Mononuclear cell (primary cell): ENCODE measurements around the gene WWOX. TPM values are rescaled to one million over a fixed set of nuclear protein-coding genes. Genes with fewer than 3 reads are reported as not detected.

Experiments
- H3K27me3 ChIP-seq: 2 replicates; pipeline ENCODE4 v1.6.0; 2011; ENCODE audit warnings: low read length, control low read depth; ENCODE audit not compliant: insufficient read depth
- H3K4me1 ChIP-seq: 2 replicates; pipeline ENCODE4 v1.5.1; 2011; ENCODE audit warnings: mild to moderate bottlenecking, low read length, control low read depth; ENCODE audit not compliant: insufficient read depth
- H3K4me3 ChIP-seq: 2 replicates; pipeline ENCODE4 v1.5.1; 2011; ENCODE audit warnings: mild to moderate bottlenecking, low read length, moderate library complexity
- H3K9me3 ChIP-seq: 2 replicates; pipeline ENCODE4 v1.5.1; 2011; ENCODE audit warnings: low read depth, mild to moderate bottlenecking, control low read depth, low read length
- total RNA-seq: library from RNA; depleted of rRNA; stranded (reverse); fragments of >200 nt; gene quantifications from one replicate; pipeline ENCODE4 v1.2.3, GENCODE V29; 2012

WWOX gene
- total RNA-seq, 1 donor = 22.7 TPM

DNA sequence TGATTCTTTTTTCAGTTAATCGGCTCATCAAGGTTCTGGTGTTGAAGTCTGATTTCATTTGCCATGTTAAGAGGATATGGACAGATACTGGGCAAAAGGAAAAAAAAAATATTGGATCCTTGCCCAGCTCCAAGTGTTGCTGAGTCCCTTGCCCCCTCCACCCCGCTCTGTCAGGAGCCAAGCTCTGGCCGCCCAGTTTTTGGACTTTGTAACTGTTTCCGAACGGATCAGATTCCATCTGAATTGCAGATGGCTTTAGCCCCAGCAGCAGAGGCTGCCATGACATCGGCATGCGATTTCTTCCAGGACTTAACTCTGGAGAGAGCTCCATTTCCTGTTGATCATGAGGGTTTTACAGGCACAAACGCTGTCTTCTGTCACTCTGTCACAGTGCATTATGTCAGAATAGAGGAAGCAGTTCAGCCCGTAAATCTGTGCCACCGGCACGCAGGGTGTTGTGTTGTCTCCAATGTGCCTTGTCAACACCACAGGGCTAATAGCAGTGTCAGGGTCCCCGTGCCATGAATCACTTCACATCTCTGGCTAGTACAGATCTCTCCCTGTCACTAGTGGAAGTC is 885.5 kb downstream of the WWOX start:
- Histone ChIP-seq H3K9me3 (no peaks in the 10 kb centered on the region), H3K4me3 (no peak overlapping the region), H3K27me3 (no peaks in the 10 kb centered on the region), H3K4me1 (no peaks in the 10 kb centered on the region)

DNA sequence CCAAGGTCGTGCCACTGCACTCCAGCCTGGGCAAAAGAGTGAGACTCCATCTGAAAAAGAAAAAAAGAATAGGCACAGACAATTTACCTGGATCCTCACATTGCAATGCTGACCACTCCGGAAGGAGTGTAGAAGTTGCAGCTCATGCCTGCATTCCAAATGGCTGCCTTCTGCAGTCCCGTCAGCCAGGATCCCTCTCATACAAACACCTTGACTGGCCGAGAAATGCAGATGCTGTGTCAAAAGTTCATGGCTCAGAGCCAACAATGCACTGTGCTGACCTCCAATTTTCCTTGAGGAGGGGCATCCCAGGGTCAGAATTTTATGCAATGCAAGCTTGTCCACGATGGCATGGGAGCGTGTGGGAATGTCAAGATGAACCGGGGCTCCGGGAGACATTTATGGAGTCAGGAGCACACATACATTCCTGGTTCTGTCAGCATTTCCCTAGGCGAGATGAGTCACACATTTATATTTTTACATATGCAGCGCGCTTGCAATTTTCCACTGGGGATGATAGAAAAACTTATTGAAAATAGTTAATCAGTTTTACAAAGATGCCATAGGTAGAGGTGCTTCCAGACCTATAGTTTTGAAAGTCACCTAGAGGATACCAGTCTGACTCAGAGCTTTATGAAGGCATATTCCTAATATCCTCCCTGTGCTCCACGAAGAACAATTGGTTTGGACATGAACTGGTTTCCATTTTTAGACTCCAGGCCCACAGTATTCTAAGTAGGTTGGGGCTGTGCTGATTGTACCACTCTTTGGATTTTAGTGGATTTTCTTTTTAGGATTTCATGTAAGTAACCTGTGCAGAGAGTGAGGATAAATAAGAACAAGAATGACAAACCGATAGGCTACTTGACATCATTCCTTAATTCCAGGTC is 886.5 kb downstream of the WWOX start:
- no peak overlapping the region for H3K4me3 ChIP-seq
- no peaks in the 10 kb centered on the region for H3K4me1 ChIP-seq
- H3K27me3 ChIP-seq = no peaks in the 10 kb centered on the region
- no peaks in the 10 kb centered on the region for H3K9me3 ChIP-seq

DNA sequence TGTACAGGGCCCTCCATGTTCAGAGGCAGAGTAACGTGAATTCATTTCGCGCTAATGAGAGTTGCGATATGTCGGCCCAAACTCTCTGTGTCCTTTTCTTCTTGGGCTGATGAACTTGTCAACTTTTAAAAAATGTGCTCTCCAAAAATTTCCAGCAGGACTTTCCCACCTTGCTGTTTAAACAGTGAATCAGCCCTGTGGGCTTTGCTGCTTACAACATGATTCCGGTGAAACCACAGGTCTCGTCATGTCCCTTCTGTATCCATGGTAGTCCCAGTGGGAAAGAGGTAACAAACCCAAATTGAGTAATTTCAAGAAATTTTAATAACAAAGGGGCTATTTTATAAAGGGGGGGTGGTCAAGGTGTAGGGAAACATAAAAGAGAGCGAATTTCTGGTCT is 888.2 kb downstream of the WWOX start:
- H3K4me1 ChIP-seq = no peaks in the 10 kb centered on the region
- H3K27me3 ChIP-seq = no peaks in the 10 kb centered on the region
- no peak overlapping the region for H3K4me3 ChIP-seq
- H3K9me3 ChIP-seq = no peaks in the 10 kb centered on the region

DNA sequence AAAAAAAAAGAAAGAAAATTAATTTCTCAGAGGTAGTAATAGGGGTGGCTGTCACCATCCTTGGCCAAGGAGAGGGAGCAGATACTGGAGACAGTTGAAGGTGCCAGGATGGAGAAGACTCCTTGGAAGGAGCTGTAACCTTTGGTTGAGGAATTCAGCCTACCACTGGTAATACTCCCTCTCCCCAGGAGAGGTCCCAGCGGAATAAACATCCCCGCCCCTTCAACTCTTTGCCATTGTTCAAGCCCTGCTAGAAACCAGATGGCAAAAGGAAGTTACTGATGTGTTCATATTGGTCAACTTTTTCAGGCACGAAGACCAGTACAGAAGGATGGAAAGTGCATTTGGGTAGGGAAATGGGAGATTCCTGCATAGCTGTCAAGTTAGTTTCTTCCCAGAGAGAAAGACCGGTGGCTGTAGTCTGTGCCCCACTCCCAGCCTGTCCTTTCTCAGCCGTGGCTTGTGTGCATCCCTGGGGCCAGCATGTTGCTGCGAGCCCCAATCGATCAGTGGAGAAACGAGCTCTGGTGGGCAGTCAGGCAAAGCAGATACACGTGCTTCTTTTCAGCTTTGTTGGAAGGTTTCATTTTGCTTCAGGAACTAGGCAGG is 889.0 kb downstream of the WWOX start:
- Histone ChIP-seq H3K27me3 (no peaks in the 10 kb centered on the region), H3K9me3 (no peaks in the 10 kb centered on the region), H3K4me1 (no peaks in the 10 kb centered on the region)

DNA sequence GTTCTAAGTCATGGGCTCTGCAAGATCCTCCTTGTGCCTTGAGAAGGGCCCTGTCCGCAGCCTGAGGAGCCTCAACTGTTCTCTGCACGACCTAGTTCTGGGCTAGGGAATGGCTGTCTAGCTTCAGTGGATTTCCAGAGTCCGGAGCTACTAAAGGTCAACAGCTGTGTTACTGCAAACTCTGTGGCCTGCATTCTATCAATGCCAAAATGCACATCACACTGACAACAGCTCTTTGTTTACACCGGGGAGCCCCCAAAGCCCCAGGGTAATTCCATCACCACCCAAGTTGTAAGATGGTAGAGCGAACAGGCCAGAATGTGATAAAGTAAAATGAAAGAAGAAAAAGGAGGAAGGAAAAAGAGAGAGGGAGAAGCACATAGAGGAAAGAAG is 890.9 kb downstream of the WWOX start:
- no peak overlapping the region for H3K4me3 ChIP-seq
- H3K27me3 ChIP-seq = no peaks in the 10 kb centered on the region
- H3K4me1 ChIP-seq = no peaks in the 10 kb centered on the region
- H3K9me3 ChIP-seq = no peaks in the 10 kb centered on the region

More for the DNA sequence above, 889.0 kb downstream of the WWOX start:
- H3K4me3 ChIP-seq = no peak overlapping the region

DNA sequence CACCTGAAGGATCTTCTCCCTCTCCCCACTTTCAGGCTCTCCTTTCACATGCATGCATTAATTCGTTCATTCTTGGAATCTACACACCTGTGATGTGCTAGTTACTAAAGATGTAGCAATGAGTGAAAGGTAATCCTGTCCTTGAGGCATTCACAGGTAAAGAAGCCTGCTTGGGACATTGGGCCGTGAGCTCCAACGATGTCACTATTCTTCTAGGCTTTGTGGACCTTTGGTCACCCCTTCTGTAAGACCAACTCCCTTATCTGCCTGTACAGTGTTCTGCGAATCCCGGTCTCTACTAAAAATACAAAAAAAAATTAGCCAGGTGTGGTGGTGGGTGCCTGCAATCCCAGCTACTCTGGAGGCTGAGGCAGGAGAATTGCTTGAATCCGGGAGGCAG is 892.5 kb downstream of the WWOX start:
- Histone ChIP-seq H3K4me1 (no peaks in the 10 kb centered on the region), H3K27me3 (no peaks in the 10 kb centered on the region), H3K4me3 (no peak overlapping the region), H3K9me3 (no peaks in the 10 kb centered on the region)

DNA sequence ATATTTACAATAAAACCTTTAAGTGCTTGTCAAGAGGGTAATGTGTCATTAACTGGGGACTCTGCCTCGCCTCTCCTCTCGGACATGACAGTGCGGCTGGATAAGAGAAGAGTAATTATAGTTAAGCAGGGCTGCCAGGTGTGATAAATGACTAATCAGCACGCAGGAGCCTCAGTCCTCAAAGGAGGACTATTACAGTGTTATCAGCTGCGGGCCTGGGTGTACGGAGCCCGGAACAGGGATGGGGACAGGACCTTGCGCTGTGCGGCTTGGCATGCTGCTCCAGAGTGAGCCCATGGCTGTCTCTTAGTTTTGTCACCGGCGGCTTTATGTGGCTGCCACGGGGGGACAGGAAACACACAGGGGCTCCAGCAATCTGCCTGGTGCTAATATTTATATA is 893.9 kb downstream of the WWOX start:
- no peak overlapping the region for H3K4me3 ChIP-seq
- no peaks in the 10 kb centered on the region for H3K27me3 ChIP-seq
- H3K9me3 ChIP-seq = no peaks in the 10 kb centered on the region
- no peaks in the 10 kb centered on the region for H3K4me1 ChIP-seq

DNA sequence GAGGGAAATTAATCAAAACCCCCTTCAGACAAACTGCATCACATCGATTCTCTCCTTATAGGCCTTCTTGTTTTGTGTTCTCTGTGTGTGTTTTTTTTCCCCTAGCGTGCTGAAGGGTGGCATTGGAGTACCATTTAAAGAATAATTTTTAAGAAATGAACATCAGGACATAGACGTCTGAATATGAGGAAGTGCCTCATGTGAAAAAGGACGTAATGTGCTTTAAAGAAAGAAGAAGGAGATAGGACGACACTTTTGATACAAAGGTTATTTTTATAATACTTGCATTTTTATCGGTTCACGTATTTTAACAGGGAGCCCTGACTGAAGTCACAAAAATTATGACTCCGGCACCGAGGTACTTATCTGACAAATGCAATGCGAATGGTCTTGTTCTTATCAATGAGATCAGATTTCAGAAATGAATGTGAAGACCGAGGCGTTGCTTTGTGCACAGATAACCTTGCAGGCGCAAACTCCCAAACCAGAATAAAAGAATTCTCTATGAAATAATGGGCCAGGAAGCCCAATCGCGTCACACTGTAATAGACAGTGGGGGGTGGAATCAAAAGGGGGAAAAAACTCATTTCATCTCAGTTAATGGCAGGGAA is 894.8 kb downstream of the WWOX start:
- H3K27me3 ChIP-seq = no peaks in the 10 kb centered on the region
- H3K4me1 ChIP-seq = no peaks in the 10 kb centered on the region
- H3K9me3 ChIP-seq = no peaks in the 10 kb centered on the region
- no peak overlapping the region for H3K4me3 ChIP-seq

DNA sequence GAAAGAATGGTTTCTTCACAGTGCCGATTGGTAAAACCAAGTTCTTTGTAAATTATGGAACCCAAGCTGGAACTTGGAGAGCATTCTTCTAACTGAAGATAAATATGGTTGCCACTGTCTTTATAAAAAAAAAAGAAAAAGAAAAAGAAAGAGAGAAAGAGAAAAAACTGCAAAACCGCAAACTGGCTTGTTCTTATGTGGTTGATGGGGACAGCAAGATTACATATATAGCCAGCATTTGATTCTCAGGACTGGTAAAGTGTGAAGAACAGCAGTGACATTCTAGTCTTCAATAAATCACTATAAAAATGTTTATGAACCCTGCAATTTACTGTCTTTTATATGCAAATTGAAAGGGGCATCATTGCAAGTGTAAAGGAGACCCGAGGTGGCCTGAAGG is 896.0 kb downstream of the WWOX start:
- H3K9me3 ChIP-seq = no peaks in the 10 kb centered on the region
- H3K4me1 ChIP-seq = no peaks in the 10 kb centered on the region
- H3K27me3 ChIP-seq = no peaks in the 10 kb centered on the region
- H3K4me3 ChIP-seq = no peak overlapping the region

DNA sequence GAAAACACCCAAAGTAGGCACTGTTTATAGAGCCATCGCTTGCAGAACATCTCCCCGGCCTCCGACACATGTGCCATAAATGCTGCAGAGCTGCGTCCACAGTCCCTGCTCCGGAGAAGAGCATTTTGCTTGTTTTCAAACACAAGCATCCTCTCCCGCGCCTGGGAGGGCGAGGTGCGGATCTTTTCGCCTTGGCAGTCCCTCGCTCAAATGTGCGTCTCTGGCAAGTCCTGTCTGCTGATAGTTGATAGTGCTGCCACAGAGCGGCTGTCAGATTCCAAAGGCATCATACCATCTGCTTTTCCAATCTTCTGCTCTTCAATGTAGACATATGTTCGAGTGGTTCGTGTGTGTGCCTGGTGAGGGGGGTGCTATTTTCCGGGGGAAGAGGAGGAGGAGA is 897.3 kb downstream of the WWOX start:
- H3K4me3 ChIP-seq = no peak overlapping the region
- no peaks in the 10 kb centered on the region for H3K9me3 ChIP-seq
- H3K27me3 ChIP-seq = no peaks in the 10 kb centered on the region
- H3K4me1 ChIP-seq = no peaks in the 10 kb centered on the region

DNA sequence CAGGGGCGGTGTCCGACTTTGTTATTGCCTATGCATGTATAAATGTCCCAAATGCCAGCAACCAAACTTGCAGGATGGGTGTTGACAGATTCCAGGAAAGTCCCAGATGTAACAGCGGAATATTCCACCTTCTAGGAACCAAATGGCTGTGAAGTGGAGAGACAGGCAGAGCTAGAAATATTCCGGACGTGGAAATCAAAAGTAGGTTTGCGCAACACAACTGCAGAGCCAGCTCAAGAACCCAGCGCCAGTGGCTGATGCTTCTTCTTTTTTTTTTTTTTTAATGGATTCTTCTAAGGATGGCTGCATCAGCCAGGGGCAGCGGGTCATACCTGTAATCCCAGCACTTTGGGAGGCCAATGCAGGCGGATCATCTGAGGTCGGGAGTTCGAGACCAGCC is 899.4 kb downstream of the WWOX start:
- H3K4me1 ChIP-seq = no peaks in the 10 kb centered on the region
- no peak overlapping the region for H3K4me3 ChIP-seq
- no peaks in the 10 kb centered on the region for H3K9me3 ChIP-seq
- no peaks in the 10 kb centered on the region for H3K27me3 ChIP-seq

DNA sequence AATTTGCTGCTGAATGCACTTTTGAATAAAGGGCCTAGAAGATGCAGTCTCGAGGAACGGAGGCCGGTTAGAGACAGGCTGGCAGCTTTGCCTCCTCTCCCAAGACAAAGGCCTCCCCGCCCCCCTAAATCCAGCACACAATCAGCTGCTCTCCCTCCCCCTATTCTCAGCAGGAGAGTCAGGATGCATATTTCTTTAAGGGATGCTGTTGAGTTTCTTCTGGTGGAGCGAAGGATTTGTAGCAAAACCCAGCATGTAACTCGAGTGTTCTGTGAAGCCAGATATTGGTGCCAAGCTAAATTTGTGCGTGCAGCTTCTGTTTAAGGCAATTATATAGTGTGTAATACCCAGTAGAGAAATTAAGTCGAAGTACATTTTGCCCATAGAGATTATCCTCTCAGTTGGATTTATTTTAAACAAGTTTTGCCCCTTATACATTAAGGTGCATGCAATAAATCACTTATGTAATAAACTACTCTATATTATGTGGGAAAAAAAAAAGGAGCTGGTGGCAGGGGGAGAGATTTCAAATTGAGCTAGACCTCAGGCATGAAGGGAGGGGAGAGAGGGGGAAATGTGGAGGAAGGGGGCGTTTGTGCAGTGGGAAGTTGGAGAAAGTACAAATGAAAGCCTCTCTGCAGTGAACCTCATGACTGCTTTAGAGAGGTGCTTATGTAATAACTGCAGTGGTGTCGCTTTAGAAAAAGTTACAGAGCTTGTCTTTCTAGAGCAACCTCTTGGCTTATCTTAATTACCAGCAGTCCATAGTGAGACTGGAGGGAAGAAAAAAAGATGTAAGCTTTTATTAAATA is 901.9 kb downstream of the WWOX start:
- Histone ChIP-seq H3K4me3 (no peak overlapping the region), H3K4me1 (no peaks in the 10 kb centered on the region), H3K9me3 (no peaks in the 10 kb centered on the region), H3K27me3 (no peaks in the 10 kb centered on the region)

DNA sequence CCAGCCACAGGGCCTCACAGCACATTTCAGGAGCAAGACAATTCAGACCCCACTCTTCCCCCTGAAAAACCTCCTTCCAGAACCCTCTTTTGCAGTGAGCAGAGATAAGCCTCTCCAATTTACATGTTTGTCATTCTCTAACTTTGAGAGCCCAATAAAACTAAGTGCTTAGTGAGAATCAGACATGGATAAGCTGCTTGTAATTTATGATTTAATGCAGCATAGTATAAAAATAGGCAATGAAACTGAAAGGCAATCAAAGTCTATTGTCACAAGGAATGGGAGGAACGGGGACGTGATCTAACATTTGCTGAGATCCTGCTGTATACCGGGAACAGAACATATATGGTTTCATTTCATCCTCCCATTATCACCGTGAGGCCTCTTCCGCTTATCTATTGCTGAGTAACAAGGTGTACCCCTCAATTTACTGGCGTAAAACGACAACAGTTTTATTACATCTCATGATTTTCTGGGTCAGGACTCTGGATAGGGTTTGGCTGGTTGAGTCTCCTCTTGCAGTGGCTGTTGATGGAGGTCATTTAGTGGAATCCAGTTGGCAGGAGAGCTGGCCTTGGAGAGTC is 903.7 kb downstream of the WWOX start:
- H3K9me3 ChIP-seq = no peaks in the 10 kb centered on the region
- no peaks in the 10 kb centered on the region for H3K27me3 ChIP-seq
- no peaks in the 10 kb centered on the region for H3K4me1 ChIP-seq
- H3K4me3 ChIP-seq = no peak overlapping the region

DNA sequence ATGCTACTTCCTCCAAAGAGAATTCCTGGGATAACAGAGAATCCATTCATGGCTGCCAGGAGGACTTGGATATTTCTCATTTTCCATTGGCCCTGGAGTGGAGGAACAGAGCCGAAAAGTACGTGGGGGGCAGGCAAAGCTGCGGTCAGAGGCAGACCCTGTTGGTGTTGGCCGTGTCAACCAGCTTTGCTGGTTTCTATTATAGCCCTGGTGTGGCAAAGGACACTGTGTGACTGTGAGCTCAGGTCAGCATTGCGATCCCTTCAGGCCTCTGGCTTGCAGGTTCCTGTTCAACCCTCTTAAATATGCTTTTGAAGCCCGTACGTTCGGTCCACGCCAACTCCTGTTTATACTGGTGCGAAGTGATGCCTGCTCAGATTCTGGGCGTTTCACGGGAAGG is 904.9 kb downstream of the WWOX start:
- H3K27me3 ChIP-seq = no peaks in the 10 kb centered on the region
- H3K4me3 ChIP-seq = no peak overlapping the region
- H3K9me3 ChIP-seq = no peaks in the 10 kb centered on the region
- no peaks in the 10 kb centered on the region for H3K4me1 ChIP-seq
